H1 (cell line): ENCODE data around the gene RWDD3. TPM values are rescaled to one million over a fixed set of nuclear protein-coding genes. Genes with fewer than 3 reads are reported as not detected.

Source experiments
- CTCF ChIA-PET: fragments of 300-600 bp; sonication (Branson Sonifier 250); formaldehyde crosslinking; loops from one replicate; lab custom pipeline; 2021; ENCODE audit not compliant: partially characterized antibody; lab: Charles Lee
- POLR2A ChIA-PET: fragments of 300-600 bp; sonication (Branson Sonifier 250); formaldehyde crosslinking; loops from one replicate; lab custom pipeline; 2021; ENCODE audit warnings: inconsistent platforms; ENCODE audit not compliant: partially characterized antibody; lab: Charles Lee
- DNase-seq, 2 experiments: peaks; one replicate each; pipeline versions ENCODE4 v3.0.0 to v3.0.0-alpha.2; 2010 to 2022; ENCODE audit warnings: low spot score in 2 of 2, low read depth in 1 of 2, mixed read lengths in 1 of 2
- FAIRE-seq: peaks from 2 replicates; lab custom pipeline; 2011; peaks lifted over from hg19 to GRCh38; lab: Jason Lieb, UNC
- H2AFZ ChIP-seq: 2 replicates; pipeline ENCODE4 v1.8.1; 2012; ENCODE audit warnings: low read length, inconsistent platforms
- H2AK5ac ChIP-seq: 2 replicates; pipeline ENCODE4 v1.6.1; 2013; ENCODE audit warnings: low read depth, low read length
- H2BK120ac ChIP-seq: replicated peaks from 2 replicates; pipeline ENCODE3; 2013; ENCODE audit warnings: low read depth, low read length, inconsistent platforms
- H2BK12ac ChIP-seq: 2 replicates; pipeline ENCODE4 v1.6.1; 2013; ENCODE audit warnings: low read depth, low read length
- H2BK15ac ChIP-seq: 2 replicates; pipeline ENCODE4 v1.6.1; 2013; ENCODE audit warnings: low read length
- H2BK20ac ChIP-seq: 2 replicates; pipeline ENCODE4 v1.6.1; 2013; ENCODE audit warnings: low read length
- H2BK5ac ChIP-seq: 2 replicates; pipeline ENCODE4 v1.6.1; 2013; ENCODE audit warnings: low read depth, low read length
- H3K14ac ChIP-seq: 2 replicates; pipeline ENCODE4 v1.6.1; 2013; ENCODE audit warnings: inconsistent platforms; ENCODE audit not compliant: insufficient read length
- H3K18ac ChIP-seq: 2 replicates; pipeline ENCODE4 v1.6.1; 2013; ENCODE audit warnings: low read length; ENCODE audit errors: extremely low read depth
- H3K23ac ChIP-seq: 2 replicates; pipeline ENCODE4 v1.6.1; 2013; ENCODE audit warnings: inconsistent platforms; ENCODE audit not compliant: insufficient read length
- H3K23me2 ChIP-seq: 2 replicates; pipeline ENCODE4 v1.6.1; 2013; ENCODE audit warnings: low read depth, low read length
- H3K27ac ChIP-seq: 2 replicates; pipeline ENCODE4 v1.6.1; 2011; ENCODE audit warnings: low read depth, low read length, inconsistent platforms
- H3K27me3 ChIP-seq, 4 experiments: replicated peaks in 1 of 4; 1 replicate in 1 of 4; 2 replicates in 3 of 4; pipeline versions ENCODE4 v1.6.1 to v1.8.1; 2011 to 2013; ENCODE audit warnings: low read length in 3 of 4, mild to moderate bottlenecking in 3 of 4, inconsistent platforms in 2 of 4, mixed read lengths in 2 of 4, moderate library complexity in 1 of 4; ENCODE audit not compliant: control insufficient read depth in 3 of 4, insufficient read depth in 3 of 4; ENCODE audit errors: extremely low read depth in 1 of 4
- H3K36me3 ChIP-seq, 4 experiments: 2 replicates each; pipeline versions ENCODE4 v1.6.1 to v1.8.1; 2011 to 2013; ENCODE audit warnings: mild to moderate bottlenecking in 4 of 4, low read length in 3 of 4, moderate library complexity in 2 of 4, control low read depth in 1 of 4, inconsistent platforms in 1 of 4; ENCODE audit not compliant: insufficient read depth in 4 of 4, control insufficient read depth in 2 of 4
- H3K4ac ChIP-seq: replicated peaks from 2 replicates; pipeline ENCODE3; 2013; ENCODE audit warnings: low read length, low read depth, mixed read lengths, inconsistent platforms; ENCODE audit not compliant: insufficient read length
- H3K4me1 ChIP-seq, 4 experiments: replicated peaks in 1 of 4; 1 replicate in 1 of 4; 2 replicates in 3 of 4; pipeline versions ENCODE4 v1.6.1 to v1.8.1; 2011 to 2013; ENCODE audit warnings: low read length in 3 of 4, inconsistent platforms in 2 of 4, mixed read lengths in 1 of 4; ENCODE audit not compliant: insufficient read depth in 4 of 4, control insufficient read depth in 3 of 4
- H3K4me2 ChIP-seq, 2 experiments: 2 replicates each; pipeline versions ENCODE4 v1.6.1 to v1.8.1; 2011 to 2013; ENCODE audit warnings: low read depth in 2 of 2, low read length in 2 of 2, control low read depth in 1 of 2, inconsistent platforms in 1 of 2, mild to moderate bottlenecking in 1 of 2; ENCODE audit not compliant: insufficient read depth in 1 of 2
- H3K4me3 ChIP-seq, 4 experiments: fragments of 200-600, 300-600 bp in 1 of 4; sonication (generic), shearing (Covaris generic), sonication (Bioruptor Twin) in 1 of 4; 2 replicates each; pipeline versions ENCODE4 v1.5.1 to v1.8.1; 2011 to 2016; ENCODE audit warnings: low read length in 4 of 4, low read depth in 3 of 4, control low read depth in 2 of 4, inconsistent platforms in 2 of 4, mild to moderate bottlenecking in 2 of 4, mixed read lengths in 1 of 4, moderate library complexity in 1 of 4; ENCODE audit not compliant: insufficient read depth in 2 of 4; ENCODE audit errors: extremely low read depth in 1 of 4
- H3K56ac ChIP-seq: replicated peaks from 2 replicates; pipeline ENCODE3; 2013; ENCODE audit warnings: low read depth, mild to moderate bottlenecking, mixed read lengths, low read length, inconsistent platforms; ENCODE audit not compliant: insufficient read length
- H3K79me1 ChIP-seq: 2 replicates; pipeline ENCODE4 v1.6.1; 2013; ENCODE audit warnings: low read depth, low read length, control low read depth
- H3K79me2 ChIP-seq, 2 experiments: 2 replicates each; pipeline versions ENCODE4 v1.6.1 to v1.8.1; 2012 to 2013; ENCODE audit warnings: low read length in 2 of 2, mild to moderate bottlenecking in 2 of 2, inconsistent platforms in 1 of 2; ENCODE audit not compliant: insufficient read depth in 2 of 2, control insufficient read depth in 1 of 2
- H3K9ac ChIP-seq, 4 experiments: replicated peaks in 1 of 4; 1 replicate in 1 of 4; 2 replicates in 3 of 4; pipeline versions ENCODE4 v1.6.1 to v1.8.1; 2011 to 2013; ENCODE audit warnings: low read depth in 3 of 4, low read length in 3 of 4, control low read depth in 2 of 4, mild to moderate bottlenecking in 2 of 4, moderate library complexity in 2 of 4, inconsistent platforms in 1 of 4; ENCODE audit errors: extremely low read depth in 1 of 4
- H3K9me3 ChIP-seq, 2 experiments: 2 replicates each; pipeline versions ENCODE4 v1.6.1 to v1.8.1; 2012 to 2013; ENCODE audit warnings: mild to moderate bottlenecking in 2 of 2, moderate library complexity in 2 of 2, control low read depth in 1 of 2, inconsistent platforms in 1 of 2, low read depth in 1 of 2, low read length in 1 of 2, mixed read lengths in 1 of 2; ENCODE audit not compliant: insufficient read depth in 2 of 2
- H4K20me1 ChIP-seq, 2 experiments: replicated peaks in 1 of 2; 2 replicates each; pipeline versions ENCODE3 to v1.8.1; 2011 to 2013; ENCODE audit warnings: inconsistent platforms in 2 of 2, low read length in 2 of 2, mild to moderate bottlenecking in 1 of 2; ENCODE audit not compliant: insufficient read depth in 2 of 2, control insufficient read depth in 1 of 2
- H4K5ac ChIP-seq: 2 replicates; pipeline ENCODE4 v1.6.1; 2013; ENCODE audit warnings: low read length, low read depth, mixed read lengths, inconsistent platforms; ENCODE audit not compliant: insufficient read length
- H4K8ac ChIP-seq: 2 replicates; pipeline ENCODE4 v1.8.0; 2013; ENCODE audit warnings: mild to moderate bottlenecking, moderate library complexity, low read length, inconsistent platforms; ENCODE audit not compliant: insufficient read depth; ENCODE audit errors: extremely low read depth
- H4K91ac ChIP-seq: replicated peaks from 2 replicates; pipeline ENCODE3; 2013; ENCODE audit warnings: low read length, mixed read lengths, inconsistent platforms; ENCODE audit not compliant: insufficient read length
- ATF3 ChIP-seq: IDR thresholded peaks from 2 replicates; pipeline ENCODE4 v1.6.1; 2011; ENCODE audit warnings: low read depth, mild to moderate bottlenecking, low read length; ENCODE audit not compliant: insufficient read depth
- CREB1 ChIP-seq: IDR thresholded peaks from 2 replicates; pipeline ENCODE4 v1.6.1; 2012; ENCODE audit warnings: inconsistent platforms
- CTBP2 ChIP-seq: IDR thresholded peaks from 2 replicates; pipeline ENCODE4 v1.7.0; 2011; ENCODE audit warnings: borderline replicate concordance, mild to moderate bottlenecking, moderate library complexity, mixed read lengths, low read length; ENCODE audit not compliant: insufficient read depth, insufficient read length
- EP300 ChIP-seq, 2 experiments: IDR thresholded peaks; 1 replicate in 1 of 2; 2 replicates in 1 of 2; pipeline ENCODE4 v1.6.1; 2011 to 2012; ENCODE audit warnings: low read depth in 2 of 2, low read length in 2 of 2, mild to moderate bottlenecking in 2 of 2, borderline replicate concordance in 1 of 2, inconsistent platforms in 1 of 2, moderate library complexity in 1 of 2
- HDAC6 ChIP-seq: IDR thresholded peaks from one replicate; pipeline ENCODE4 v1.7.1; 2012; ENCODE audit warnings: low read depth, mild to moderate bottlenecking, inconsistent platforms, low read length, moderate library complexity
- JUN ChIP-seq: IDR thresholded peaks from 2 replicates; pipeline ENCODE4 v1.6.1; 2011; ENCODE audit warnings: low read depth, mild to moderate bottlenecking, improper control_type of control experiment, low read length
- MAFK ChIP-seq: IDR thresholded peaks from 2 replicates; pipeline ENCODE4 v1.6.1; 2012; ENCODE audit warnings: low read depth, mild to moderate bottlenecking, improper control_type of control experiment, low read length
- MAX ChIP-seq: IDR thresholded peaks from 2 replicates; pipeline ENCODE4 v1.6.1; 2012; ENCODE audit warnings: inconsistent platforms
- POU5F1 ChIP-seq: IDR thresholded peaks from 2 replicates; pipeline ENCODE4 v1.6.1; 2011; ENCODE audit warnings: low read depth, mild to moderate bottlenecking, low read length, moderate library complexity
- RXRA ChIP-seq: IDR thresholded peaks from 2 replicates; pipeline ENCODE4 v1.6.1; 2011; ENCODE audit warnings: low read depth, mild to moderate bottlenecking, low read length, moderate library complexity; ENCODE audit not compliant: insufficient read depth
- SUZ12 ChIP-seq: fragments of 200-600 bp; sonication (generic); IDR thresholded peaks from 2 replicates; pipeline ENCODE4 v1.6.1; 2012; ENCODE audit warnings: mild to moderate bottlenecking, inconsistent platforms, low read length, moderate library complexity, mixed read lengths
- YY1 ChIP-seq: IDR thresholded peaks from 2 replicates; pipeline ENCODE4 v1.6.1; 2011; ENCODE audit warnings: low read depth, mild to moderate bottlenecking, low read length
- WGBS, 2 experiments: shearing (Covaris generic) in 1 of 2; methylation state at CpG; one replicate each; pipeline versions ENCODE4 v1.1.6 to v1.1.7; 2013 to 2015; ENCODE audit warnings: low lambda C conversion rate in 2 of 2, mixed read lengths in 2 of 2, inconsistent platforms in 1 of 2, low coverage in 1 of 2, missing lambda C conversion rate in 1 of 2; ENCODE audit not compliant: insufficient replicate concordance in 2 of 2, insufficient coverage in 1 of 2, insufficient read length in 1 of 2; ENCODE audit errors: extremely low coverage in 1 of 2, missing lambda C conversion rate in 1 of 2; 5-methylcytosine and 5-hydroxymethylcytosine counted together
- polyA plus RNA-seq, 7 experiments: library from polyadenylated mRNA; depleted of rRNA in 3 of 7; stranded (reverse) in 5 of 7; unstranded in 2 of 7; fragments of >200 nt in 5 of 7; fragments of 200-250 nt in 2 of 7; gene quantifications; 1 replicate in 5 of 7; 2 replicates in 1 of 7; 4 replicates in 1 of 7; pipeline versions ENCODE4 v1.2.1 to v1.2.3, GENCODE V29; 2011 to 2013; ENCODE audit warnings: missing spikeins in 2 of 7, mixed read lengths in 2 of 7
- total RNA-seq: library from RNA; stranded (reverse); fragmentation: NEBNext Ultra II Directional; extraction: Animal tissue kit (Norgen Biotek cat#: 25700); gene quantifications from 2 replicates; pipeline ENCODE4 v1.2.1, GENCODE V29; 2021

The RWDD3 gene
- total and polyA plus RNA-seq, 2 of the 8 experiments (the other 6 are each of a cell fraction or from before 2014, with no cell fraction given) = 7.9 to 14.5 TPM

GRCh38 chr1:95197616-95198252 lies 36.3 kb upstream of the RWDD3 start:
- Histone ChIP-seq H3K9me3 (no peaks in the 10 kb centered on the region), H3K9ac (no peak overlapping the region), H2BK120ac (no peak overlapping the region), H4K8ac (no peak overlapping the region), H3K14ac (no peak overlapping the region), H2BK5ac (no peak overlapping the region), H3K4me3 (no peak overlapping the region), H2BK15ac (no peak overlapping the region), H3K36me3 (no peaks in the 10 kb centered on the region), H3K18ac (no peak overlapping the region), H3K79me1 (no peaks in the 10 kb centered on the region), H3K4me1 (peaks cover 0 to 4% (median 2%) of the 10 kb centered on the region in 4 experiments; a peak in 2 of 7 replicates), H3K27me3 (no peaks in the 10 kb centered on the region), H4K5ac (no peak overlapping the region), H4K20me1 (no peaks in the 10 kb centered on the region), H3K23me2 (no peaks in the 10 kb centered on the region), H2AFZ (no peak overlapping the region), H3K4ac (no peak overlapping the region), H3K4me2 (no peak overlapping the region), H3K56ac (no peak overlapping the region), H2BK20ac (no peak overlapping the region), H3K79me2 (no peaks in the 10 kb centered on the region), H3K23ac (no peak overlapping the region), H3K27ac (no peak overlapping the region), H2AK5ac (no peak overlapping the region), H2BK12ac (no peak overlapping the region), H4K91ac (no peak overlapping the region)
- FAIRE-seq = no peak
- WGBS, 2 experiments = 75% methylated on average over 1 of the region's 1 CpG; no CpG with 5 or more reads in 1 of the 2 experiments
- no peak for DNase-seq
- ChIA-PET CTCF (interaction anchor here (0.6 to 0.9 kb wide), 2 partner anchors 14 to 236 kb away, joined by 3 read pairs; no protein-coding TSS in a partner anchor), POLR2A (no interaction called here)
- TF ChIP-seq JUN (no peak), ATF3 (no peak), CREB1 (no peak), MAFK (no peak), HDAC6 (no peak), CTBP2 (no peak), MAX (no peak), YY1 (no peak), POU5F1 (no peak), SUZ12 (no peak), RXRA (no peak), EP300 (IDR thresholded peaks at IDR 0.05; ENCODE audit: borderline replicate concordance in 1 of 2, low read depth in 2 of 2, low read length in 2 of 2) (no peak)
